B cell (primary cell): Measurements from ENCODE around the gene ICAM3. TPM values are rescaled to one million over a fixed set of nuclear protein-coding genes. Genes with fewer than 3 reads are reported as not detected.

Experiments
- ATAC-seq: fragments of 200-7000 bp; cut with Tn5 transposase; one replicate; pipeline ENCODE4 v1.10.0; 2021; ENCODE audit warnings: low read depth, mild to moderate bottlenecking, moderate number of reproducible peaks, moderate library complexity
- CTCF ChIA-PET: fragments of 350-600 bp; sonication (Branson Sonifier 250); formaldehyde crosslinking; loops from one replicate; lab custom pipeline; 2021; ENCODE audit warnings: antibody characterized with exemption, inconsistent platforms; lab: Charles Lee
- POLR2A ChIA-PET: fragments of 350-600 bp; sonication (Branson Sonifier 250); formaldehyde crosslinking; loops from one replicate; lab custom pipeline; 2021; ENCODE audit warnings: antibody characterized with exemption; lab: Charles Lee
- DNase-seq: peaks from one replicate; pipeline ENCODE4 v3.0.0; 2013
- H2AFZ ChIP-seq: 2 replicates; pipeline ENCODE4 v1.6.1; 2012; ENCODE audit warnings: mild to moderate bottlenecking, low read depth, low read length; ENCODE audit not compliant: insufficient read depth, poor library complexity, severe bottlenecking
- H3K27ac ChIP-seq, 2 donors: 1 replicate in 1 of 2; 2 replicates in 1 of 2; pipeline ENCODE4 v1.5.1; 2012 to 2013; ENCODE audit warnings: low read length in 2 of 2, mild to moderate bottlenecking in 2 of 2, moderate library complexity in 1 of 2
- H3K27me3 ChIP-seq, 4 experiments: fragments of 200-600 bp in 1 of 4; sonication (generic) in 1 of 4; replicated peaks in 1 of 4; 1 replicate in 2 of 4; 2 replicates in 2 of 4; pipeline versions ENCODE4 v1.6.1 to v1.7.0; 2013 to 2016; ENCODE audit warnings: low read length in 3 of 4, mild to moderate bottlenecking in 2 of 4, mixed read lengths in 1 of 4, moderate library complexity in 1 of 4; ENCODE audit not compliant: insufficient read depth in 4 of 4, control insufficient read depth in 3 of 4; ENCODE audit errors: control extremely low read depth in 1 of 4
- H3K36me3 ChIP-seq, 2 experiments: replicated peaks in 1 of 2; 1 replicate in 1 of 2; 2 replicates in 1 of 2; pipeline versions ENCODE4 v1.6.1 to v1.7.1; 2013; ENCODE audit warnings: low read length in 1 of 2; ENCODE audit not compliant: insufficient read depth in 2 of 2, control insufficient read depth in 1 of 2; ENCODE audit errors: control extremely low read depth in 1 of 2, extremely low read depth in 1 of 2
- H3K4me1 ChIP-seq, 2 donors: fragments of 200-600 bp in 1 of 2; sonication (generic) in 1 of 2; 1 replicate in 1 of 2; 2 replicates in 1 of 2; pipeline versions ENCODE4 v1.5.1 to v1.6.1; 2013 to 2017; ENCODE audit warnings: low read length in 2 of 2; ENCODE audit not compliant: control insufficient read depth in 2 of 2, insufficient read depth in 2 of 2
- H3K4me2 ChIP-seq: replicated peaks from 2 replicates; pipeline ENCODE3; 2012; ENCODE audit warnings: mild to moderate bottlenecking, low read depth, low read length; ENCODE audit not compliant: poor library complexity, severe bottlenecking
- H3K4me3 ChIP-seq, 5 experiments: fragments of 200-600 bp in 1 of 5; sonication (generic) in 1 of 5; 1 replicate in 3 of 5; 2 replicates in 2 of 5; pipeline versions ENCODE4 v1.5.1 to v1.7.0; 2011 to 2016; ENCODE audit warnings: low read length in 4 of 5, mild to moderate bottlenecking in 4 of 5, low read depth in 2 of 5, control low read depth in 1 of 5, moderate library complexity in 1 of 5; ENCODE audit not compliant: insufficient read depth in 1 of 5; ENCODE audit errors: control extremely low read depth in 1 of 5, extremely low read depth in 1 of 5
- H3K79me2 ChIP-seq: fragments of 200-600 bp; sonication (generic); one replicate; pipeline ENCODE4 v1.6.0; 2016; ENCODE audit warnings: low read length; ENCODE audit not compliant: control insufficient read depth, insufficient read depth
- H3K9ac ChIP-seq: fragments of 200-600 bp; sonication (generic); 2 replicates; pipeline ENCODE4 v1.6.1; 2017; ENCODE audit warnings: mild to moderate bottlenecking, low read length, moderate library complexity
- H3K9me3 ChIP-seq, 3 donors: one replicate each; pipeline versions ENCODE4 v1.6.1 to v1.7.1; 2013; ENCODE audit warnings: low read length in 2 of 3; ENCODE audit not compliant: control insufficient read depth in 2 of 3, insufficient read depth in 1 of 3; ENCODE audit errors: control extremely low read depth in 1 of 3
- H4K20me1 ChIP-seq: 2 replicates; pipeline ENCODE4 v1.6.0; 2012; ENCODE audit warnings: mild to moderate bottlenecking, low read length; ENCODE audit not compliant: insufficient read depth, control insufficient read depth, poor library complexity, severe bottlenecking
- H3K27ac Mint-ChIP-seq: one replicate; pipeline ENCODE4 v1.8.0; 2021; ENCODE audit warnings: mixed read lengths
- H3K27me3 Mint-ChIP-seq: one replicate; pipeline ENCODE4 v1.8.0; 2021; ENCODE audit warnings: mixed read lengths
- H3K4me1 Mint-ChIP-seq: one replicate; pipeline ENCODE4 v1.8.0; 2021; ENCODE audit warnings: mixed read lengths
- H3K4me3 Mint-ChIP-seq: one replicate; pipeline ENCODE4 v1.8.0; 2021; ENCODE audit warnings: mixed read lengths
- H3K9me3 Mint-ChIP-seq: one replicate; pipeline ENCODE4 v1.8.0; 2022; ENCODE audit warnings: mixed read lengths; ENCODE audit not compliant: insufficient read depth
- EZH2 ChIP-seq: IDR thresholded peaks from 2 replicates; pipeline ENCODE4 v1.6.1; 2012; ENCODE audit warnings: borderline replicate concordance, low read depth, mild to moderate bottlenecking, moderate library complexity, low read length; ENCODE audit not compliant: insufficient read depth, poor library complexity, severe bottlenecking
- WGBS: methylation state at CpG from one replicate; pipeline ENCODE4 v1.1.5; 2013; ENCODE audit warnings: missing lambda C conversion rate; ENCODE audit not compliant: insufficient coverage; 5-methylcytosine and 5-hydroxymethylcytosine counted together
- intact Hi-C: fragments of 100-400 bp; cut with micrococcal nuclease; formaldehyde crosslinking; loops from one replicate; pipeline ENCODE4 v1.10.0; 2022
- polyA plus RNA-seq: library from polyadenylated mRNA; depleted of rRNA; stranded (reverse); fragments of >200 nt; gene quantifications from 2 replicates; pipeline ENCODE4 v1.2.3, GENCODE V29; 2012
- total RNA-seq, 2 donors: library from RNA; stranded (reverse); fragments of 120-200 nt in 1 of 2; gene quantifications; 1 replicate in 1 of 2; 2 replicates in 1 of 2; pipeline versions ENCODE4 v1.2.3 to v1.2.4, GENCODE V29; 2013 to 2022
- TF ChIP-seq, protein P1 (sequence below): fragments of 200-600 bp; IDR thresholded peaks from one replicate; pipeline ENCODE4 v1.8.0; 2022; ENCODE audit warnings: antibody characterized with exemption, mild to moderate bottlenecking

ICAM3 gene
- total and polyA plus RNA-seq, 2 donors (not counting 1 experiment from before 2014, with no cell fraction given) = 119 to 223 TPM

DNA sequence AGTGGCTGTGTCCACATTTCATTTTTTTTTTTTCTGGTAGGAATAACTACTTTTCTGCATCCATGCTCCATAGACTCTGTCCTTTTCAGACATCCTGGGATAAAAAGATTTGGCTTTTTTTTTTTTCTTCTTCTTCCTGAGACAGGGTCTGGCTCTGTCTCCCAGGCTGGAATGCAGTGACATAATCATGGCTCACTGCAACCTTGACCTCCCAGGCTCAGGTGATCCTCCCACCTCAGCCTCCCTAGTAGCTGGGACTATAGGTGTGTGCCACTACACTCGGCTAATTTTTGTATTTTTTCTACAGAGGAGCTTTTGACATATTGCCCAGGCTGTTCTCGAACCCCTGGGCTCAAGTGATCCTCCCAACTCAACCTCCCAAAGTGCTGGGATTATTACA, 4.1 kb upstream of the ICAM3 start:
- POLR2A ChIA-PET = interaction anchor here (0.7 kb wide), 1 partner anchor 54 kb away, joined by 3 read pairs; no protein-coding TSS in a partner anchor
- Histone ChIP-seq H4K20me1 (no peaks in the 10 kb centered on the region), H3K4me3 (no peak overlapping the region), H3K4me2 (no peak overlapping the region), H3K9me3 (no peaks in the 10 kb centered on the region), H3K36me3 (no peaks in the 10 kb centered on the region), H3K79me2 (peaks cover 19% of the 10 kb centered on the region), H2AFZ (no peak overlapping the region), H3K27ac (no peak overlapping the region), H3K27me3 (no peaks in the 10 kb centered on the region), H3K9ac (no peak overlapping the region), H3K4me1 (peaks cover 11 to 18% of the 10 kb centered on the region in 2 donors)
- no peak overlapping the region for H3K27ac Mint-ChIP-seq
- TF ChIP-seq, protein P1, sequence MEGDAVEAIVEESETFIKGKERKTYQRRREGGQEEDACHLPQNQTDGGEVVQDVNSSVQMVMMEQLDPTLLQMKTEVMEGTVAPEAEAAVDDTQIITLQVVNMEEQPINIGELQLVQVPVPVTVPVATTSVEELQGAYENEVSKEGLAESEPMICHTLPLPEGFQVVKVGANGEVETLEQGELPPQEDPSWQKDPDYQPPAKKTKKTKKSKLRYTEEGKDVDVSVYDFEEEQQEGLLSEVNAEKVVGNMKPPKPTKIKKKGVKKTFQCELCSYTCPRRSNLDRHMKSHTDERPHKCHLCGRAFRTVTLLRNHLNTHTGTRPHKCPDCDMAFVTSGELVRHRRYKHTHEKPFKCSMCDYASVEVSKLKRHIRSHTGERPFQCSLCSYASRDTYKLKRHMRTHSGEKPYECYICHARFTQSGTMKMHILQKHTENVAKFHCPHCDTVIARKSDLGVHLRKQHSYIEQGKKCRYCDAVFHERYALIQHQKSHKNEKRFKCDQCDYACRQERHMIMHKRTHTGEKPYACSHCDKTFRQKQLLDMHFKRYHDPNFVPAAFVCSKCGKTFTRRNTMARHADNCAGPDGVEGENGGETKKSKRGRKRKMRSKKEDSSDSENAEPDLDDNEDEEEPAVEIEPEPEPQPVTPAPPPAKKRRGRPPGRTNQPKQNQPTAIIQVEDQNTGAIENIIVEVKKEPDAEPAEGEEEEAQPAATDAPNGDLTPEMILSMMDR = no peak
- TF ChIP-seq EZH2 = no peak
- H3K9me3 Mint-ChIP-seq = no peaks in the 10 kb centered on the region
- DNase-seq = no peak
- peaks cover 18% of the 10 kb centered on the region for H3K4me1 Mint-ChIP-seq
- intact Hi-C loops = no loop called here
- no peak overlapping the region for H3K4me3 Mint-ChIP-seq
- no peaks in the 10 kb centered on the region for H3K27me3 Mint-ChIP-seq
- CTCF ChIA-PET = interaction anchor here (0.6 to 1.8 kb wide), 2 partner anchors 46 to 593 kb away, joined by 3 to 6 read pairs; no protein-coding TSS in a partner anchor
- ATAC-seq = no peak
- no CpG with 5 or more reads among the region's 2 CpGs for WGBS

DNA sequence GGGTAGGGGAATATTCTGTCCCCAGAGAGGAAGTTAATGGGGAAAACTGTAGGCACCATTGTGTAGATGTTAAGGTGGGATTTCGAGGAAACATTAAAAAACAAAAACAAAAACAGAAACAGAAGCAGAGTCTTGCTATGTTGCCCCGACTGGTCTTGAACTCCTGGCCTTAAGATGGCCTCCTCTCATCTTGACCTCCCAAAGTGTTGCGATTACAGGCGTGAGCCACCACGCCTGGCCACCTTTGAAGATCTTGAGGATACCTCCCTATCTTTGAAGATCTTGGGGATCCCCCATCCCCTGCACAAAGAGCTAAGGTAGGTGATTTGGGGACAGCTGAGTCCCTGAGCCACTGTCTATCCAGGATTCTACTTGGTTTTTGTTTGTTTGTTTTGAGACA, 553 bp upstream of the ICAM3 start:
- 88% methylated on average over 4 of the region's 5 CpGs for WGBS
- CTCF ChIA-PET = interaction anchor here (1.0 kb wide), 2 partner anchors 79 to 305 kb away, joined by 3 read pairs; no protein-coding TSS in a partner anchor
- peaks cover 53% of the 10 kb centered on the region for H3K79me2 ChIP-seq
- Mint-ChIP-seq H3K27me3 (no peaks in the 10 kb centered on the region), H3K9me3 (no peaks in the 10 kb centered on the region), H3K4me1 (peaks cover 22% of the 10 kb centered on the region), H3K27ac (peak overlapping the region; percentile 97), H3K4me3 (peak overlapping the region; percentile 98)
- H3K4me3 ChIP-seq = peak overlapping the region in 3 of 5 experiments; percentile 47 to 81 (median 77)
- H2AFZ ChIP-seq = no peak overlapping the region
- intact Hi-C loops = no loop called here
- POLR2A ChIA-PET = no interaction called here
- peaks cover 9% of the 10 kb centered on the region for H4K20me1 ChIP-seq
- H3K27ac ChIP-seq = peak overlapping the region; percentile 40 to 70
- H3K36me3 ChIP-seq = peaks cover 0 to 14% of the 10 kb centered on the region in 2 experiments
- ATAC-seq (no peak), DNase-seq (no peak)
- peak overlapping the region; percentile 87 for H3K9ac ChIP-seq
- peak overlapping the region; percentile 78 for H3K4me2 ChIP-seq
- TF ChIP-seq, protein P1 = no peak
- no peak for TF ChIP-seq EZH2
- no peaks in the 10 kb centered on the region for H3K27me3 ChIP-seq
- peaks cover 13 to 23% of the 10 kb centered on the region in 2 donors for H3K4me1 ChIP-seq
- H3K9me3 ChIP-seq = peaks cover 0 to 2% (median 0%) of the 10 kb centered on the region in 3 donors
